ENCODE results near the gene MKX. TPM values are rescaled to one million over a fixed set of nuclear protein-coding genes. Genes with fewer than 3 reads are reported as not detected.
A peak's percentile ranks its signal among the peaks of the same experiment; 100 is the strongest.

Gene MKX
- total RNA-seq, 1 donor: 6.5 TPM

GRCh38 chr10:27660268-27660667 lies 85.4 kb downstream of the MKX start:
- peaks cover 48% of the 10 kb centered on the region for H3K4me1 ChIP-seq (ENCODE audit: insufficient read depth, low read length)
- H3K4me2 ChIP-seq (ENCODE audit: insufficient read depth, low read length): no peak overlapping the region
- H3K9me3 ChIP-seq (ENCODE audit: low read depth, low read length): no peaks in the 10 kb centered on the region

GRCh38 chr10:27659786-27660185 lies 85.8 kb downstream of the MKX start:
- Histone ChIP-seq H3K4me1 (ENCODE audit: insufficient read depth, low read length) (peaks cover 48% of the 10 kb centered on the region), H3K4me2 (ENCODE audit: insufficient read depth, low read length) (no peak overlapping the region), H3K79me2 (ENCODE audit: insufficient read depth, low read length) (no peaks in the 10 kb centered on the region), H3K36me3 (ENCODE audit: insufficient read depth, low read length) (no peaks in the 10 kb centered on the region), H3K27ac (ENCODE audit: low read depth, low read length) (no peak overlapping the region), H4K20me1 (ENCODE audit: insufficient read depth, low read length) (no peaks in the 10 kb centered on the region), H2AFZ (ENCODE audit: low read length) (peak overlapping the region; percentile 6), H3K27me3 (ENCODE audit: insufficient read depth, low read length) (no peaks in the 10 kb centered on the region), H3K9me3 (ENCODE audit: low read depth, low read length) (no peaks in the 10 kb centered on the region), H3K4me3 (ENCODE audit: insufficient read depth, low read length) (no peak overlapping the region)
- DNase-seq (ENCODE audit: insufficient read length, low spot score, missing footprints): no peak
- no peak for TF ChIP-seq CTCF (IDR thresholded peaks at IDR 0.05; ENCODE audit: extremely low read depth, low read depth, low read length)

More at GRCh38 chr10:27660268-27660667, 85.4 kb downstream of the MKX start:
- DNase-seq (ENCODE audit: insufficient read length, low spot score, missing footprints): no peak
- H3K27ac ChIP-seq (ENCODE audit: low read depth, low read length): no peak overlapping the region
- no peak for TF ChIP-seq CTCF (IDR thresholded peaks at IDR 0.05; ENCODE audit: extremely low read depth, low read depth, low read length)
- no peaks in the 10 kb centered on the region for H3K79me2 ChIP-seq (ENCODE audit: insufficient read depth, low read length)
- no peaks in the 10 kb centered on the region for H3K27me3 ChIP-seq (ENCODE audit: insufficient read depth, low read length)
- H3K4me3 ChIP-seq (ENCODE audit: insufficient read depth, low read length): no peak overlapping the region
- H4K20me1 ChIP-seq (ENCODE audit: insufficient read depth, low read length): no peaks in the 10 kb centered on the region
- H2AFZ ChIP-seq (ENCODE audit: low read length): no peak overlapping the region
- H3K36me3 ChIP-seq (ENCODE audit: insufficient read depth, low read length): no peaks in the 10 kb centered on the region

DNA sequence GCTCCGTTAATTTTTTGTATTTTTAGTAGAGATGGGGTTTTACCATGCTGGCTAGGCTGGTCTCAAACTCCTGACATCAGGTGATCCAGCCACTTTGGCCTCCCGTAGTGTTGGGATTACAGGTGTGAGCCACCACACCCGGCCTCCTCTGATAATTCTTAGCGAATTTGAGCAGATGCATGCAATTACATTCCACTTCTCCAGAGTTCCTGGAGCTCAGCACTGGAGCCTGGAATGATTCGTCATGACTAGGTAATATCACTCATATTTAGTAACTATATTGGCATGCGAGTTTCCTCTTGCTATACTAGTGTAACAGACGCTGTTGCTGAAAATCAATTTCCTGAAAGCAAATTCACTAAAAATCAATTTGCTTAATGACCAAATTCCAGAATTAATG lies 86.8 kb downstream of the MKX start:
- no peak for TF ChIP-seq CTCF (IDR thresholded peaks at IDR 0.05; ENCODE audit: extremely low read depth, low read depth, low read length)
- Histone ChIP-seq H3K4me3 (ENCODE audit: insufficient read depth, low read length) (no peak overlapping the region), H3K4me1 (ENCODE audit: insufficient read depth, low read length) (peaks cover 48% of the 10 kb centered on the region), H3K9me3 (ENCODE audit: low read depth, low read length) (no peaks in the 10 kb centered on the region), H3K4me2 (ENCODE audit: insufficient read depth, low read length) (peak overlapping the region; percentile 55), H4K20me1 (ENCODE audit: insufficient read depth, low read length) (no peaks in the 10 kb centered on the region), H2AFZ (ENCODE audit: low read length) (no peak overlapping the region), H3K27ac (ENCODE audit: low read depth, low read length) (peak overlapping the region; percentile 49), H3K27me3 (ENCODE audit: insufficient read depth, low read length) (no peaks in the 10 kb centered on the region), H3K36me3 (ENCODE audit: insufficient read depth, low read length) (no peaks in the 10 kb centered on the region), H3K79me2 (ENCODE audit: insufficient read depth, low read length) (no peaks in the 10 kb centered on the region)
- peak; percentile 91 for DNase-seq (ENCODE audit: insufficient read length, low spot score, missing footprints)

GRCh38 chr10:27655296-27655695 lies 90.3 kb downstream of the MKX start:
- Histone ChIP-seq H3K4me1 (ENCODE audit: insufficient read depth, low read length) (peaks cover 16% of the 10 kb centered on the region), H3K79me2 (ENCODE audit: insufficient read depth, low read length) (no peaks in the 10 kb centered on the region), H3K36me3 (ENCODE audit: insufficient read depth, low read length) (no peaks in the 10 kb centered on the region), H4K20me1 (ENCODE audit: insufficient read depth, low read length) (no peaks in the 10 kb centered on the region), H3K9me3 (ENCODE audit: low read depth, low read length) (no peaks in the 10 kb centered on the region), H3K4me2 (ENCODE audit: insufficient read depth, low read length) (no peak overlapping the region), H3K4me3 (ENCODE audit: insufficient read depth, low read length) (no peak overlapping the region), H3K27ac (ENCODE audit: low read depth, low read length) (no peak overlapping the region), H2AFZ (ENCODE audit: low read length) (no peak overlapping the region), H3K27me3 (ENCODE audit: insufficient read depth, low read length) (no peaks in the 10 kb centered on the region)
- no peak for TF ChIP-seq CTCF (IDR thresholded peaks at IDR 0.05; ENCODE audit: extremely low read depth, low read depth, low read length)
- peak; percentile 17 for DNase-seq (ENCODE audit: insufficient read length, low spot score, missing footprints)
